ENCODE results near the gene CADM2. TPM values are rescaled to one million over a fixed set of nuclear protein-coding genes. Genes with fewer than 3 reads are reported as not detected.

Gene CADM2
- total RNA-seq, 2 experiments from 2014 or later = not detected

DNA sequence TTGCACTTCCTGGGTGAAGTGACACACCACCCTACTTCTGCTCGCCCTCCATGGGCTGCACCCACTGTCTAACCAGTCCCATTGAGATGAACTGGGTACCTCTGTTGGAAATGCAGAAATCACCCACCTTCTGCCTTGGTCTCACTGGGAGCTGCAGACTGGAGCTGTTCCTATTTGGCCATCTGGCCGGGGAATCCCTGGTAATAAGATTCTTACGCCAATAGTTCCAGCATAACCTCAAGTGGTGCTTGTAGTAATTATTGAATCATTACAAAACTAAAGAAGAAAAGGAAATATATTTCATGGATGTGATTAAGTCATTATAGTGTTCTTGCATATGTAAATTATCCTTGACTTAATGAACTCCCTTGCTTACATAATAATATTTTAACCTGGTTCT, 841.9 kb downstream of the CADM2 start:
- DNase-seq = no peak
- no peak overlapping the region for H3K27ac Mint-ChIP-seq
- H3K9me3 Mint-ChIP-seq = peaks cover 8% of the 10 kb centered on the region
- CTCF ChIA-PET = no interaction called here
- H3K27me3 Mint-ChIP-seq (ENCODE audit: low read depth) = no peaks in the 10 kb centered on the region
- no peaks in the 10 kb centered on the region for H3K36me3 Mint-ChIP-seq (ENCODE audit: low read depth)
- H3K4me3 Mint-ChIP-seq = no peak overlapping the region
- intact Hi-C loops (cut with micrococcal nuclease) = no loop called here
- no peaks in the 10 kb centered on the region for H3K4me1 Mint-ChIP-seq (ENCODE audit: low read depth)

DNA sequence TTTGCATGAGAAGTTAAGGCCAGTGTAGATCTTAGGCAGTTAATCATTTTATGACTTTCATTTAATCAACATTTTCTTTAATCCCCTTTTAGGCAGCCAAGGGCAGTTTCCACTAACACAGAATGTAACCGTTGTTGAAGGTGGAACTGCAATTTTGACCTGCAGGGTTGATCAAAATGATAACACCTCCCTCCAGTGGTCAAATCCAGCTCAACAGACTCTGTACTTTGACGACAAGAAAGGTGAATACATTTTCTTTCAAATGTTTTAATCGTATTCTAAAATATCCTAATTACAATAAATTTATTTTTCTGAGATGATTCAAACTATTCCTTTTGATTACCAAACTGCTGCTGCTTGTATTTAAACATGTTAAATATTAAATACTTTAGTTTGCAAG, 843.2 kb downstream of the CADM2 start:
- DNase-seq = no peak
- no peaks in the 10 kb centered on the region for H3K27me3 Mint-ChIP-seq (ENCODE audit: low read depth)
- CTCF ChIA-PET = no interaction called here
- no peak overlapping the region for H3K27ac Mint-ChIP-seq
- peaks cover 8% of the 10 kb centered on the region for H3K9me3 Mint-ChIP-seq
- intact Hi-C loops (cut with micrococcal nuclease) = no loop called here
- H3K4me1 Mint-ChIP-seq (ENCODE audit: low read depth) = no peaks in the 10 kb centered on the region
- no peak overlapping the region for H3K4me3 Mint-ChIP-seq
- no peaks in the 10 kb centered on the region for H3K36me3 Mint-ChIP-seq (ENCODE audit: low read depth)

DNA sequence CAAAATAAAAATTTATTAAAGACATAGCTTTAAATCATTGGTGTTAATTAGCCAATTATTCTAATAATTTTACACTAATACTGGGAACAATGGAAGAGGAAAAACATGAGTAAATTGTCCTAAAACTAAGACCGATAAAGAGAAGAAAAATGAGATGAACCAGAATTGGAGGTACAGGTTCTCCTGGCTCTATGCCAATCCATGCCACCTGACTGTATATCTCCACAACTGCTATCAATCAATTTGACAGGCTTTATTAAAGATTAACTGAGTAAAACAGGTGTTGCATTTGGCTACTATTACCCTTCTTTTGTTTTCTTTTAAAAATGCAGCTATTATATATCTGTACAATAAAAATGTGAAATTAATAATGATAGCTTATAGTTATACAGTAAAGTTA, 850.0 kb downstream of the CADM2 start:
- no peak for DNase-seq
- no peak overlapping the region for H3K27ac Mint-ChIP-seq
- no peaks in the 10 kb centered on the region for H3K27me3 Mint-ChIP-seq (ENCODE audit: low read depth)
- no peaks in the 10 kb centered on the region for H3K4me1 Mint-ChIP-seq (ENCODE audit: low read depth)
- CTCF ChIA-PET = no interaction called here
- no peaks in the 10 kb centered on the region for H3K36me3 Mint-ChIP-seq (ENCODE audit: low read depth)
- peaks cover 5% of the 10 kb centered on the region for H3K9me3 Mint-ChIP-seq
- H3K4me3 Mint-ChIP-seq = no peak overlapping the region
- intact Hi-C loops (cut with micrococcal nuclease) = no loop called here

DNA sequence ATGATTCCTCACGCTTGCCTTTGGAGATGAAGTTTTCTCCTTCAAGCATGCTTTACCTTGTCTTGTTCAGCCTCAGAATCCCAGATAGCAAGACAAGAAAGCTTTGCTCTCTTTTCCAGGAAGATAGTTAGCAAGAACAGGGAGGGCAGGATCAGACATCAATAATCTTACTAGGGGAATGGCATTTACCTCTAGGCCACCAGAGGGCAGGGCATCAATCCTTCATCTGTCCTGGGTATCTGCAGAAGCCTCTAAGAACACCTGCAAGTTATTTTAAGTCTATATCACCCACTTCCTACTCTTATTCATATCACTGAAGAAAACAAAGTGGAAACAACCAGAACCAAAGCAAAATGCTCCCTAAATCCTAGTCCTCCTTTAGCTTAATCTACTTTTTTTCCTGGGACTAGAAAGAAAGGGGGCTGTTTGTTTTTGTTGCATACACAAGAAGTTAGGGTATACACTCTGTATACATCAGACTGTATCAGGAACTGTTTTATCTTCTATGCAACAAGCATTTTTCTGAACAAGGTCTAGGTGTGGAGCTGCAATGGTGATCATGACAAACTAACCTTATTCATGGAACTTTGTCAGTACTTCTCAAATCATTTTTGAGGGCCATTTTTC, 862.5 kb downstream of the CADM2 start:
- H3K36me3 Mint-ChIP-seq (ENCODE audit: low read depth) = no peaks in the 10 kb centered on the region
- H3K9me3 Mint-ChIP-seq = peaks cover 3% of the 10 kb centered on the region
- H3K4me3 Mint-ChIP-seq = no peak overlapping the region
- DNase-seq = peak; percentile 21
- H3K27ac Mint-ChIP-seq = no peak overlapping the region
- no peaks in the 10 kb centered on the region for H3K4me1 Mint-ChIP-seq (ENCODE audit: low read depth)
- CTCF ChIA-PET = no interaction called here
- intact Hi-C loops (cut with micrococcal nuclease) = no loop called here
- H3K27me3 Mint-ChIP-seq (ENCODE audit: low read depth) = no peaks in the 10 kb centered on the region

DNA sequence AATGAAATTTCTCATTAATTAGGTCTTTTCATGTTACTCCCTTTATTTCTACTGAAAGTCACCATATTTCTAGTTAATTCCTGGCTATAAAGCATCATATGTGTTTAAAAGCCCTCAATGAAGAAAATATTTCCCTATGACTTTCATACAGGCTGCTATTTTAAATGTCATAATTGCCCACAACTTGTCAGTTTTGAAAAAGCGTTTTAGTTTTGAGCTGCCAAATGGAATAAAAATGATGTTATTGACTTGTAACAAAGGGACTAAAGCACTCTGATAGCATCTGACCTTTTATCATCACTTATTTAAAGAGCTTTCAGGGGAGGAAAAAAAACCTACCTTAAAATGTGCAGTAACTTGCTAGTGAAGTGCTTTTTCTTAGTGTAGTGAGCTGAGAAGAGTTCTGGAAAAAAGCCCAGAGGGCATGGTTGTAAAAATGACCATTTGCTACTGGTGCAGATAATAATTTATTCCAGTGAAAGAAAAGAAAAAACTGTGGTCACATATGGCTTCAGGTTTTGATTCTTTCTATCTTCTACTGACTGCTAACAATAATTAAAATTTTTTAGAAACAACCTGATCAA, 877.2 kb downstream of the CADM2 start:
- DNase-seq = no peak
- H3K4me3 Mint-ChIP-seq = no peak overlapping the region
- CTCF ChIA-PET = no interaction called here
- no peaks in the 10 kb centered on the region for H3K36me3 Mint-ChIP-seq (ENCODE audit: low read depth)
- peaks cover 6% of the 10 kb centered on the region for H3K9me3 Mint-ChIP-seq
- H3K27ac Mint-ChIP-seq = no peak overlapping the region
- H3K4me1 Mint-ChIP-seq (ENCODE audit: low read depth) = no peaks in the 10 kb centered on the region
- H3K27me3 Mint-ChIP-seq (ENCODE audit: low read depth) = no peaks in the 10 kb centered on the region
- intact Hi-C loops (cut with micrococcal nuclease) = no loop called here

DNA sequence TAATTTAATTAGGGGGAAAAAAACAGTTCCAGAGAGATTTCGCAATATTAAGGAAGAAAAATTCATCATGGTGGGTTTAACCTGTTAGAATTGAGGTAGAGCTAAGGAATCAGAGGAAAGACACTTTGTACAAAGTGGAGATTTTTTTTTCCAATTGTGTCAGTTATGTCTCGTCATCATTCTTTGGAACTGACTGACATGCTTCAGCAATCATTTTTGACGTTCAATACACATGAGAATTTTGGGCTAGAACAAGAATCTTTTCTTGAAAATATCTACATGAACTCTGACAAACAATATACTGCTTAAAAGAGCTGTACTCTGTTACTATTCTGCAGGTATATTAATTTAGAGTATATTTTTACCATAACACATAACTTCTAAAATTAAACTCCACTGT, 878.6 kb downstream of the CADM2 start:
- Mint-ChIP-seq H3K9me3 (peaks cover 5% of the 10 kb centered on the region), H3K4me1 (ENCODE audit: low read depth) (no peaks in the 10 kb centered on the region), H3K27me3 (ENCODE audit: low read depth) (no peaks in the 10 kb centered on the region), H3K36me3 (ENCODE audit: low read depth) (no peaks in the 10 kb centered on the region), H3K27ac (no peak overlapping the region), H3K4me3 (no peak overlapping the region)
- intact Hi-C loops (cut with micrococcal nuclease) = no loop called here
- DNase-seq = no peak
- CTCF ChIA-PET = interaction anchor here (0.7 kb wide), 1 partner anchor 1246 kb away, joined by 3 read pairs; no protein-coding TSS in a partner anchor

DNA sequence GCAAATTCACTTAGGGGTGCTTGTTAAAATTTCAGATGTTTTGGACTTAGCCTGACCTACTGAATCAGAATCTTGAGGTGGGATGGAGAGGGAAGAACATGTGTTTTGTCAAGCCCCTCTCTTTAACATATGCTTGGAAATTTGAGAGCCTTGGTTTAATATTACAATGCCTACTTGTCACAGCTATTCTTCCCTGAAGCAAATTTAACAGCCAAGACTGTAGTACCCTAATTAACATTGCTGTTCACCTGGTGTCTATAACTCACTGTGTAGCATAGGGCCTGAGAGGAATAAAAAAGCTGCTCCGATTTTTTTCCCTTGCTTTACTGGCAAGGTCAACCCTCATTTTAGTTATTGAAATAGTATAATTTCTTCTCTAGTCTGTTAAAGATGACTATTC, 880.1 kb downstream of the CADM2 start:
- Mint-ChIP-seq H3K27ac (no peak overlapping the region), H3K36me3 (ENCODE audit: low read depth) (no peaks in the 10 kb centered on the region), H3K9me3 (peaks cover 2% of the 10 kb centered on the region), H3K27me3 (ENCODE audit: low read depth) (no peaks in the 10 kb centered on the region), H3K4me3 (no peak overlapping the region), H3K4me1 (ENCODE audit: low read depth) (no peaks in the 10 kb centered on the region)
- CTCF ChIA-PET = interaction anchor here (0.7 to 1.1 kb wide), 2 partner anchors 15 to 88 kb away, joined by 3 to 5 read pairs; no protein-coding TSS in a partner anchor
- intact Hi-C loops (cut with micrococcal nuclease) = no loop called here
- no peak for DNase-seq

DNA sequence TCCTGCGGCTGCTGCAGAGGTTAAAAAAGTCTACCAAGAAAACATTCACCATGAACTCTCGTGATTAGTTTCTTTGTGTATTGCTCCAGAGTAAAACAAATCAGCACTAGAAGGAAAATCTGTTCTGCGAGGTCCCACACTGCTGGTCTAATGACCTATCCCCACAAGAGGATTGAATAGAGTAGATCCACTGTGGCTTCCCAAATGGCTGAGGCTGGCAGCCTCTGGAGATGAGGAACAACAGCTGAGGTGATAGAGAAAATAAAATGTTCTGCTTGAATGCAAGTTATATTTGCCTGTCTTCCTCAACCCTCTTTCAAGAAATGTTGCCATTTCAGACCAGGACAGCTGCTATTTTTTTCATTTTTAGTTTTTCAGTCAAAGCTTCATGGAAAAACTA, 883.3 kb downstream of the CADM2 start:
- Mint-ChIP-seq H3K36me3 (ENCODE audit: low read depth) (no peaks in the 10 kb centered on the region), H3K27me3 (ENCODE audit: low read depth) (no peaks in the 10 kb centered on the region), H3K4me1 (ENCODE audit: low read depth) (no peaks in the 10 kb centered on the region), H3K4me3 (no peak overlapping the region), H3K9me3 (peaks cover 2% of the 10 kb centered on the region), H3K27ac (no peak overlapping the region)
- DNase-seq = no peak
- CTCF ChIA-PET = no interaction called here
- intact Hi-C loops (cut with micrococcal nuclease) = no loop called here

DNA sequence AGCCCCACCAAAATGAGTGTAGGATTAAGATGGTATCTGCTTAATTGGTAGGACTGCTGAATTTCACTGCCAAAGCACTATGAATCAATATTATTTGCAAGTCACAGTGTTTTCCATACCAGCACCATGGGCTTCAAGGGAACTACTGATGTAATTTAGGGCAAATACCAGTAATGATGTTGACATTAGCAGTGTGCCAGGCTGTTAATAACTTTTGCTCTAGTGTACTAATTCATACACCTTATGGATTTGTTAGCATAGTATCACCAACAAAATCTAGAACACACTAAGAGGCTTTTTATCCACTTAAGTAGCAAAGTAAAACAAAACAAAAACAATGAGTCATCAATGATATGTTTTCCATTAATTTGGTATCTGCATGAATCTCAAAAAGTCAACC, 888.2 kb downstream of the CADM2 start:
- Mint-ChIP-seq H3K27me3 (ENCODE audit: low read depth) (no peaks in the 10 kb centered on the region), H3K4me1 (ENCODE audit: low read depth) (no peaks in the 10 kb centered on the region), H3K9me3 (no peaks in the 10 kb centered on the region), H3K4me3 (no peak overlapping the region), H3K36me3 (ENCODE audit: low read depth) (no peaks in the 10 kb centered on the region), H3K27ac (no peak overlapping the region)
- no peak for DNase-seq
- intact Hi-C loops (cut with micrococcal nuclease) = no loop called here
- CTCF ChIA-PET = no interaction called here

DNA sequence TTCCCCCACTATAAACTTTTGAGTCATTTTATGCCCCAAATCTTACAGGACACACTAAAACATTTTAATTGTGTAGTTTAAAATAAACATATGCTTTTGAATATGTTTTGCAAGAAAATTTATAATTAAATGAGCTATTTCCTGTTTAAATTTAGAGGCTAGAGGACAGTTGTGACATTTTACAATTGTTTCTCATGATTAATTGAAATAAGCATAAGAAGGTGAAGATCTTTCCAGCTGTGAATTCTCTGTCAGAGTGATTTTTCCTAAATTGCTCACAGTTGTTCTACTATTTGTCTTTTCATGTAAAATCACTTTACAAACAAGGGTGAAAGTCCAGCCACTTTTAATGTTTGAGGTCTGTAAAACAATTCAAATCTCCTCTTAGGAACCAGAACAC, 892.3 kb downstream of the CADM2 start:
- CTCF ChIA-PET = no interaction called here
- intact Hi-C loops (cut with micrococcal nuclease) = no loop called here
- no peak overlapping the region for H3K27ac Mint-ChIP-seq
- H3K4me3 Mint-ChIP-seq = no peak overlapping the region
- no peaks in the 10 kb centered on the region for H3K4me1 Mint-ChIP-seq (ENCODE audit: low read depth)
- peaks cover 8% of the 10 kb centered on the region for H3K9me3 Mint-ChIP-seq
- no peaks in the 10 kb centered on the region for H3K36me3 Mint-ChIP-seq (ENCODE audit: low read depth)
- no peaks in the 10 kb centered on the region for H3K27me3 Mint-ChIP-seq (ENCODE audit: low read depth)
- no peak for DNase-seq

DNA sequence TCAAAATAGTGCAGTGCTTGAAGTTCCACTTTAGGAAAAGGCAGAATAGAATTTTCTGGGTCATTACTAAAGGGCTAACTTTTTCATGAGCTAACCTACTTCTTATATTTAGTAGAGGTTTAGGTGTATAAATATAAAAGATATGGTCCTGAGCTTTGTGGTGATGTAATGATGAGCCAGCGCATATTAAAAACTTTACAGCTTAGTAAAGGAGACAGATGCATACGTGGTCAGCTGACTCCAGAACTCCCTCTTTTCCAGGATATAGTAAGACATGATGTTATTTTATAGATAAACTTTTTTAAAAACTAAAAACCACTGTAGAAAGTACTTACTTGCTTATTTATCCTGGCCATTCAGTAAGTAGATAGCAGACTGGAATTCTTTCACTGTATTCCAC, 895.0 kb downstream of the CADM2 start:
- intact Hi-C loops (cut with micrococcal nuclease) = no loop called here
- no peaks in the 10 kb centered on the region for H3K4me1 Mint-ChIP-seq (ENCODE audit: low read depth)
- H3K27ac Mint-ChIP-seq = no peak overlapping the region
- no peak for DNase-seq
- H3K4me3 Mint-ChIP-seq = no peak overlapping the region
- CTCF ChIA-PET = no interaction called here
- H3K36me3 Mint-ChIP-seq (ENCODE audit: low read depth) = no peaks in the 10 kb centered on the region
- H3K27me3 Mint-ChIP-seq (ENCODE audit: low read depth) = no peaks in the 10 kb centered on the region
- H3K9me3 Mint-ChIP-seq = peaks cover 8% of the 10 kb centered on the region

DNA sequence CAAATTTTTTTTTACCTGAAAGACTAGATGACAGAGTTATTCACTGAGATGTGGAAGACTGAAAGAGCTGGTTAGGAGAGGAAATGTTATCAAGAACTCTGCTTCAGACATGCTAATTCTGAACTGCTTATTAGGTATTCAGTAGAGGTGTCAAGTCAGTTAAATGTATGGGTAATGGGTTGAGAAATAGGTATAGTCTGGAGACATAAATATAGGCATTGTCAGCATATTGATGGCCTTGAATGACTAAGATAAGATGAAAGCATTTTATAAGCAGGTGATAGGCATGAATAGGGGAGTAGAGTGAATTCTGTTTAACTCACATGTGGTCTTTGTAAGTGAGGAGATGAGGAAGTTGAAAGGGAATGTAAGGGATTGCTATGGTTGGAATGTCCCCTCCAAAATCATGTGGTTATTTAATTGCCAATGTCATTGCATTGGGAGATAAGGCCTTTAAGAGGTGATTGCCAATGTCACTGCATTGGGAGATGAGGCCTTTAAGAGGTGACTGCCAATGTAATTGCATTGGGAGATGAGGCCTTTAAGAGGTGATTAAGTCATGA, 904.2 kb downstream of the CADM2 start:
- Mint-ChIP-seq H3K27me3 (ENCODE audit: low read depth) (no peaks in the 10 kb centered on the region), H3K27ac (no peak overlapping the region), H3K4me3 (no peak overlapping the region), H3K36me3 (ENCODE audit: low read depth) (no peaks in the 10 kb centered on the region), H3K9me3 (peaks cover 7% of the 10 kb centered on the region), H3K4me1 (ENCODE audit: low read depth) (no peaks in the 10 kb centered on the region)
- intact Hi-C loops (cut with micrococcal nuclease) = no loop called here
- CTCF ChIA-PET = no interaction called here
- DNase-seq = no peak

DNA sequence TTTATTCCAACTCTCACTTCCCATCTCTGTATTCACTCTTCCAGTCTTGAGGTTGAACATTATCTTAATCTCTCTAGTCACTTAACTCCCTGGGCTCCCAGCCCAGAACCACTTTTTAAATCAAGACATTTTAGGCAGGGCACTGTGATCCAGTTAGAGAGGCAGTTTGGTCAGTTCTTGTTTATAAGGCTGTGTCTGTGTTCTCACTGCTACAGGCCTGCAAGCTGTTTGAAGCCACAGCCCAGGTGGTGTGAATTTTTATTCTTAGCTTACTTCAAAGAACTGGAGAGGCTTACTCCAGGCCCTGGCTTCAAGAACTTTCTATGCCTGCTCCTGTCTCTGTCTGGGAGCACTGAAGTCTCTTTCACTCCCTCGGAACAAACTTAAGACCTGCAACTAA, 906.1 kb downstream of the CADM2 start:
- no peak for DNase-seq
- Mint-ChIP-seq H3K27me3 (ENCODE audit: low read depth) (no peaks in the 10 kb centered on the region), H3K4me1 (ENCODE audit: low read depth) (no peaks in the 10 kb centered on the region), H3K4me3 (no peak overlapping the region), H3K36me3 (ENCODE audit: low read depth) (no peaks in the 10 kb centered on the region), H3K27ac (no peak overlapping the region), H3K9me3 (peaks cover 7% of the 10 kb centered on the region)
- CTCF ChIA-PET = no interaction called here
- intact Hi-C loops (cut with micrococcal nuclease) = no loop called here

Measured in activated naive CD4-positive, alpha-beta T cell treated with anti-CD3 and anti-CD28 coated beads for 36 hours (primary cell).